Mucosa of descending colon (tissue), 3 donors: ENCODE data around the gene MAEA. TPM values are rescaled to one million over a fixed set of nuclear protein-coding genes. Genes with fewer than 3 reads are reported as not detected.

Source experiments
- ATAC-seq: fragments of 200-7000 bp; cut with Tn5 transposase; one replicate; pipeline ENCODE4 v1.9.1; 2020; ENCODE audit warnings: mild to moderate bottlenecking, moderate library complexity
- DNase-seq, 3 donors: peaks; one replicate each; pipeline ENCODE4 v3.0.0-alpha.2; 2020
- H3K36me3 ChIP-seq: fragments of 200-600 bp; one replicate; pipeline ENCODE4 v1.8.0; 2021; ENCODE audit warnings: low read depth, mild to moderate bottlenecking
- H3K4me1 ChIP-seq: fragments of 200-600 bp; one replicate; pipeline ENCODE4 v1.8.0; 2021; ENCODE audit warnings: low read depth, mild to moderate bottlenecking
- H3K4me3 ChIP-seq: fragments of 200-600 bp; one replicate; pipeline ENCODE4 v1.8.0; 2021; ENCODE audit warnings: mild to moderate bottlenecking
- H3K9me3 ChIP-seq: fragments of 200-600 bp; one replicate; pipeline ENCODE4 v1.8.0; 2021; ENCODE audit warnings: mild to moderate bottlenecking
- intact Hi-C, 2 donors: fragments of 100-400 bp; cut with DNase I in 1 of 2; cut with micrococcal nuclease in 1 of 2; formaldehyde crosslinking; loops; one replicate each; pipeline versions ENCODE4 v1.11.0 to v1.11.1; 2022; cut with DNase I, micrococcal nuclease
- total RNA-seq, 3 donors: library from RNA; stranded (reverse); fragmentation: NEBNext Ultra II Directional in 2 of 3; extraction: Animal tissue kit (Norgen Biotek cat#: 25700) in 2 of 3; gene quantifications; one replicate each; pipeline versions ENCODE4 v1.2.1 to v1.2.4, GENCODE V29; 2021 to 2023
- TF ChIP-seq, protein P1 (sequence below): fragments of 200-600 bp; IDR thresholded peaks from one replicate; pipeline ENCODE4 v1.8.0; 2022; ENCODE audit warnings: antibody characterized with exemption, mild to moderate bottlenecking
- donor health status: DM: no; HTN: no; CAD: no; lungs with moderate emphysema.
- donor health status: DM: no; HTN: no; CAD: no.
- donor health status: DM: no; HTN: yes; CAD: no.

Gene MAEA
- total RNA-seq, 3 donors from 2014 or later: 75.5 to 112 (median 98.4) TPM

DNA sequence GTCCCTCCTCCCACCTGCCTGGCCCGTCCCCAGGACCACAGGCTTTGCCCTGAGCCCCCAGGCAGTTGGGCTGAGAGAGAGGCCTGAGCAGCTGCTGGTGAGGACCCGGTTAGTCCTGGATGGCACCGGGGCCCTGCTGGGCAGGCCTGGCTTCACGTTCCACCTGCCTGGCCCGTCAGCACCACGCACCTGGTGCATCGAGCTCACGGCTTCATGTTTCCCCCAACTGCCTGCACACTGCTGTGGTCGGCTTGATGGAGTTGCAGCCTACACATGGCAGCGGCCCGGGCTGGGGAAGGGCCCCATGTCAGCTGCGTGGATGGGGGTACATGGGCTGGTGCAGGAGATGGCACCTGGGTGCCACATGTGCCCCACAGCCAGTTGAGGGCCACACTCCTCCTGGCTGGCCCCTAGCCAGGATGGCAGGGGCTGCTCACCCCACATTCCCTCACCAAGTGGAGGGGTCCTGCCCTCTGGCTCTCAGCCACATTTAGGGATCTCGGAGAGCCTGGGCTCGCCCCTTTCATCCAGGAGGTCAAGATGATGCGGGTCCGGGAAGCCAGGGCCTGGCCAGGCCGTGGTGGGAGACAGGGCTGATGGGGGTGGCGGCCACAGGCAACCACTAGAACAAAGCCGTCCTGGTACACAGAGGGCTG is 88.0 kb downstream of the MAEA start:
- Histone ChIP-seq H3K4me3 (no peak overlapping the region), H3K4me1 (no peaks in the 10 kb centered on the region), H3K36me3 (no peaks in the 10 kb centered on the region), H3K9me3 (no peaks in the 10 kb centered on the region)
- TF ChIP-seq, protein P1, sequence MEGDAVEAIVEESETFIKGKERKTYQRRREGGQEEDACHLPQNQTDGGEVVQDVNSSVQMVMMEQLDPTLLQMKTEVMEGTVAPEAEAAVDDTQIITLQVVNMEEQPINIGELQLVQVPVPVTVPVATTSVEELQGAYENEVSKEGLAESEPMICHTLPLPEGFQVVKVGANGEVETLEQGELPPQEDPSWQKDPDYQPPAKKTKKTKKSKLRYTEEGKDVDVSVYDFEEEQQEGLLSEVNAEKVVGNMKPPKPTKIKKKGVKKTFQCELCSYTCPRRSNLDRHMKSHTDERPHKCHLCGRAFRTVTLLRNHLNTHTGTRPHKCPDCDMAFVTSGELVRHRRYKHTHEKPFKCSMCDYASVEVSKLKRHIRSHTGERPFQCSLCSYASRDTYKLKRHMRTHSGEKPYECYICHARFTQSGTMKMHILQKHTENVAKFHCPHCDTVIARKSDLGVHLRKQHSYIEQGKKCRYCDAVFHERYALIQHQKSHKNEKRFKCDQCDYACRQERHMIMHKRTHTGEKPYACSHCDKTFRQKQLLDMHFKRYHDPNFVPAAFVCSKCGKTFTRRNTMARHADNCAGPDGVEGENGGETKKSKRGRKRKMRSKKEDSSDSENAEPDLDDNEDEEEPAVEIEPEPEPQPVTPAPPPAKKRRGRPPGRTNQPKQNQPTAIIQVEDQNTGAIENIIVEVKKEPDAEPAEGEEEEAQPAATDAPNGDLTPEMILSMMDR: no peak
- intact Hi-C loops: no loop called here
- DNase-seq: peak in 2 of 3 donors; percentile 21 to 37
- ATAC-seq: no peak

DNA sequence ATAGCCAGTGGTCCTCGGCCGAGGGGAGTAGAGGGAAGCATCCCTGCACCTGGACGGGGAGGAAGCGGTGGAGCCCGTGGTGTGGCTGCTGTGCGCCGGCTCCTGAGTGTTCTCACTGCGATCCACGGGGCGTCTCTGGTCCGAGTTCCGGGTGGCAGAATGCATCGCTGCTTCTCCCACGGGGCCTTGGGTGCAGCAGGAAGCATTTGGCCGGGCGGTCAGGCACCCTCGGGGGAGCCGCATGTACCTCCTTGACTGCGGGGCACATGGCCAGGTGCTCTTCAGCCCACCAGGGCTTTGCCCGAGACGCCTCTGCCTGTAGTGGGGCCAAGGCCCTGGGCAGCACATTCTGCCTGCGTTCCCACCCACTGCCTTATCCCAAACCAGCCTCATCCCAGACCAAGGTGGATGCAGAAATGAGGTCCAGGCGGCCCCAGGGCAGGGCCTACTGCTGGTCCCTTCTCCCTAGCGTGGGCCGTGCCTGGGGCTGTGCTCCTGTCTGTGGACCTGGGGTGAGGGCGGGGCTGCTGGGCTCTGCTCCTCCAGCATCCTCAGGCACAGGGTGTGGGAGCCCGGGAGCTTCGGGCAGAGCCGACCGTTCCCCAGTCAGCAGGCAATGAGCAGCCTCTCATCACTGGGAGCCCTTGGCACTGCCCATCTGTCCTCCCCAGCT is 89.0 kb downstream of the MAEA start:
- ATAC-seq (no peak), DNase-seq (peak in 2 of 3 donors; percentile 12 to 44)
- no peaks in the 10 kb centered on the region for H3K9me3 ChIP-seq
- TF ChIP-seq, protein P1: no peak
- no peak overlapping the region for H3K4me3 ChIP-seq
- intact Hi-C loops: no loop called here
- H3K36me3 ChIP-seq: no peaks in the 10 kb centered on the region
- no peaks in the 10 kb centered on the region for H3K4me1 ChIP-seq

DNA sequence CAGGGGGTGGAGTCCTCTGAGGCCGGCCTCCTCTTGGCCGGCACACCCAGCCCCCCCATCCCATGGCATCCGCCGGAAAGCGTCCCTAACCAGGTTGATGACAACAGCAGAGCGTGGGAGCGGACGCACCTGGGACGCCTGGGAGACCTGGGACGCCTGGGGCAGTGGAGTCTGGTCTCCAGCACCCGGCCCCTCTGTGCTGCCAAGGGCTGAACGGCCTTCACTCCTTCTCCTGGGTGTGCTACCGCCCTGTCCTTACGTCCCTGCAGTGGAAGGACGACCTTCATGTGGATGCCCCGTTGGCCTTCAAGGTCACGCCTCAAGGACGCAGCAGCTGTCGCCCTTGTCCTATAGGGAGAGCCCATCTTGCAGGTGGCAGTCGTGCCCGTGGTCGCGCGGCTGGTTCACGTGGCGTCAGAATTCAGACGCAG is 89.7 kb downstream of the MAEA start:
- no peaks in the 10 kb centered on the region for H3K4me1 ChIP-seq
- ATAC-seq (no peak), DNase-seq (peak in 2 of 3 donors; percentile 11 to 30)
- H3K4me3 ChIP-seq: no peak overlapping the region
- intact Hi-C loops: no loop called here
- no peaks in the 10 kb centered on the region for H3K9me3 ChIP-seq
- TF ChIP-seq, protein P1: no peak
- H3K36me3 ChIP-seq: no peaks in the 10 kb centered on the region

DNA sequence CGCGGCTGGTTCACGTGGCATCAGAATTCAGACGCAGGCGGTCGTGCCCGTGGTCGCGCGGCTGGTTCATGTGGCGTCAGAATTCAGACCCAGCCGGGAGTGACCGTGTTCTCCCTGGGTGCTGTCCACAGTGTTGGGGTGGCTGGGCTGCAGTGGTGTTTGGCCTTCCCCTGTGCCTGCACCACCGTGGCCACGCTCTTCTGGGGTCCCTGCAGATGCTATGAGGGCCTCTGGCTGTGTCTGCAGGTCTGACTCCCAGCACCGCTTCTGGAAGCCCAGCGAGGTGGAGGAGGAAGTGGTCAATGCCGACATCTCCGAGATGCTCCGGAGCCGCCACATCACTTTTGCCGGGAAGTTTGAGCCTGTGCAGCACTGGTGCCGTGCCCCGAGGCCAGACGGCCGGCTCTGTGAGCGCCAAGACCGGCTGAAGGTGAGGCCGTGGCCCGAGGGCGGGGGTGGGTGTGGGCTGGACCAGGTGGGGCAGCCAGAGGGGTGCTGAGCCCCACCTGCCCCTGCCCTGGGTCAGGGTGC is 90.2 kb downstream of the MAEA start:
- H3K4me3 ChIP-seq: no peak overlapping the region
- no peak for ATAC-seq
- DNase-seq: peak in 2 of 3 donors; percentile 7 to 44
- no peaks in the 10 kb centered on the region for H3K9me3 ChIP-seq
- H3K4me1 ChIP-seq: no peaks in the 10 kb centered on the region
- TF ChIP-seq, protein P1: no peak
- no peaks in the 10 kb centered on the region for H3K36me3 ChIP-seq
- intact Hi-C loops: no loop called here

DNA sequence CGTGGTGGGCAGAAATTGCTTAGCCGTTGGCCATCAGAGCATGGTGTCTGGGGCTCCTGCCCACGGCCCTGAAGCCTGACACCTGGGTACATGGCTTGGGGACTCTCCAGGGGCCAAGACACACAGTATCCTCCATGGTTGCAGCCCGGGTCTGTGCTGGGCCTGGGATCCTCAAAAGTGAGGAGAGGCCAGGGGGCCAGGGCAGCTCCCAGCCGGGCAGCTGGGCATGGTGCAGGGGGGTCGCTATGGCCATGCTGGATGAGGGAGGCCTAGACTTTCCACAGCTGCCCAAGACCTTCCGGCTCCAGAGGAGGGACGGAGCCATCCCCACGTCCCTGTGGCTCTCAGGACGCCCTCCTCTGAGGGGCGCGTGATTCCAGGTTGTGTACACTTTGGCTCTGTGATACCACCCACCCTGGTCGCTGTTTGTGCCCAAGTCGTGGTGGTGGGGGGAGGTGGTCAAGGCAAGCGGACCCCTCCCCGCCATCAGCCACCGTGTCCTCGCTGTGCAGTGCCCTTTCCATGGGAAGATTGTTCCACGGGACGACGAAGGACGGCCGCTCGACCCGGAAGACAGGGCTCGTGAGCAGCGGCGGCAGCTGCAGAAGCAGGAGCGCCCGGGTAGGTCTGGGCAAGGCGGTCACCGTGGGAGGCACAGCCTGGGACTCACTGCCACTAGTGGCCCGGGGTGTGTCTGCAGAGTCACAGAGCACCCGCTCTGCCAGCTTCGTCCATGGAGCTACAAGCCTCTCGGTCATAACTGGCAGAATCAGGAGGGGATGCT is 90.9 kb downstream of the MAEA start:
- peak in 2 of 3 donors; percentile 17 to 44 for DNase-seq
- H3K4me3 ChIP-seq: no peak overlapping the region
- TF ChIP-seq, protein P1: no peak
- no peaks in the 10 kb centered on the region for H3K9me3 ChIP-seq
- H3K4me1 ChIP-seq: no peaks in the 10 kb centered on the region
- no peak for ATAC-seq
- H3K36me3 ChIP-seq: no peaks in the 10 kb centered on the region
- intact Hi-C loops: no loop called here
